DOHH2 (cell line): ENCODE measurements around the gene INPP4A.

ENCODE experiments used
- CTCF ChIP-seq: fragments of 200-600 bp; sonication (generic); IDR thresholded peaks from one replicate; pipeline ENCODE4 v1.5.1; 2014; ENCODE audit warnings: antibody characterized with exemption, mild to moderate bottlenecking, low read depth, low read length; ENCODE audit not compliant: poor library complexity, severe bottlenecking
- EZH2phosphoT487 ChIP-seq: fragments of 200-600 bp; sonication (generic); IDR thresholded peaks from 2 replicates; pipeline ENCODE4 v1.6.1; 2017; ENCODE audit warnings: borderline replicate concordance, mild to moderate bottlenecking, antibody characterized with exemption, low read length, moderate library complexity, mixed read lengths

GRCh38 chr2:98548920-98549818 is 104.5 kb downstream of the INPP4A start:
- TF ChIP-seq CTCF (no peak), EZH2phosphoT487 (no peak)
